GM12873 (cell line): ENCODE results near the gene ATP1B2.

ENCODE experiments used
- CTCF ChIP-seq: IDR thresholded peaks from 2 replicates; pipeline ENCODE4 v1.5.1; 2012; ENCODE audit warnings: low read depth, mild to moderate bottlenecking, moderate library complexity, low read length, control low read depth; ENCODE audit not compliant: insufficient read depth; ENCODE audit errors: missing control alignments

Gene ATP1B2

GRCh38 chr17:7687908-7688807 is 37.4 kb downstream of the ATP1B2 start, which contains the start of gene WRAP53:
TSS of gene WRAP53 (plus strand) at chr17:7688477. CDS start at chr17:7688649, 172 bp downstream.
- peak; percentile 90 for TF ChIP-seq CTCF

- TF ChIP-seq CTCF = no peak
Observed at GRCh38 chr17:7688808-7689316, 38.1 kb downstream of the ATP1B2 start.

GRCh38 chr17:7695586-7695985 is 44.9 kb downstream of the ATP1B2 start:
- no peak for TF ChIP-seq CTCF

- no peak for TF ChIP-seq CTCF
Observed at GRCh38 chr17:7697828-7698588, 47.3 kb downstream of the ATP1B2 start.

- no peak for TF ChIP-seq CTCF
Observed at GRCh38 chr17:7700510-7700909, 49.8 kb downstream of the ATP1B2 start.

- no peak for TF ChIP-seq CTCF
Observed at GRCh38 chr17:7701681-7702080, 51.0 kb downstream of the ATP1B2 start.

GRCh38 chr17:7702776-7703175 is 52.0 kb downstream of the ATP1B2 start:
- no peak for TF ChIP-seq CTCF
